RWPE2 (cell line): Measurements from ENCODE around the gene ADAMTS17.

ENCODE experiments used
- ATAC-seq: fragments of 200-7000 bp; cut with Tn5 transposase; 3 replicates; pipeline ENCODE4 v1.9.1; 2021; ENCODE audit warnings: low read depth
- DNase-seq: peaks from one replicate; pipeline ENCODE4 v3.0.0-alpha.2; 2020; ENCODE audit warnings: low spot score
- H3K27ac ChIP-seq: fragments of 450-650 bp; 2 replicates; pipeline ENCODE4 v1.5.1; 2017; ENCODE audit warnings: mild to moderate bottlenecking; ENCODE audit not compliant: poor library complexity, severe bottlenecking
- H3K27me3 ChIP-seq: fragments of 250-450 bp; sonication (Bioruptor Pico); 2 replicates; pipeline ENCODE4 v1.5.1; 2021; ENCODE audit warnings: mild to moderate bottlenecking, moderate library complexity; ENCODE audit not compliant: insufficient read depth, poor library complexity, severe bottlenecking
- H3K36me3 ChIP-seq: fragments of 250-450 bp; sonication (Bioruptor Pico); 2 replicates; pipeline ENCODE4 v1.5.1; 2020; ENCODE audit warnings: low read depth, mild to moderate bottlenecking, moderate library complexity
- H3K4me1 ChIP-seq: fragments of 250-450 bp; sonication (Bioruptor Pico); 2 replicates; pipeline ENCODE4 v1.5.1; 2021; ENCODE audit warnings: mild to moderate bottlenecking, moderate library complexity; ENCODE audit not compliant: insufficient read depth, poor library complexity, severe bottlenecking
- H3K4me3 ChIP-seq: fragments of 250-450 bp; sonication (Bioruptor Pico); 2 replicates; pipeline ENCODE4 v1.5.1; 2021; ENCODE audit warnings: mild to moderate bottlenecking, moderate library complexity; ENCODE audit not compliant: severe bottlenecking
- H3K9me3 ChIP-seq: fragments of 250-450 bp; sonication (Bioruptor Pico); 2 replicates; pipeline ENCODE4 v1.5.1; 2021; ENCODE audit warnings: mild to moderate bottlenecking, moderate library complexity; ENCODE audit not compliant: severe bottlenecking
- CTCF ChIP-seq: fragments of 450-650 bp; IDR thresholded peaks from one replicate; pipeline ENCODE4 v1.5.1; 2017; ENCODE audit warnings: mild to moderate bottlenecking, moderate library complexity; ENCODE audit not compliant: poor library complexity, severe bottlenecking

The ADAMTS17 gene

GRCh38 chr15:100112636-100113305 is 229.0 kb downstream of the ADAMTS17 start:
- Histone ChIP-seq H3K27me3 (no peaks in the 10 kb centered on the region), H3K36me3 (no peaks in the 10 kb centered on the region), H3K9me3 (no peaks in the 10 kb centered on the region), H3K4me1 (peaks cover 16% of the 10 kb centered on the region), H3K27ac (no peak overlapping the region), H3K4me3 (no peak overlapping the region)
- no peak for ATAC-seq
- DNase-seq = peak; percentile 67
- TF ChIP-seq CTCF = no peak

GRCh38 chr15:100112061-100112420 is 229.7 kb downstream of the ADAMTS17 start:
- peak overlapping the region; percentile 67 for H3K27ac ChIP-seq
- H3K4me3 ChIP-seq = no peak overlapping the region
- no peak for TF ChIP-seq CTCF
- H3K4me1 ChIP-seq = peaks cover 16% of the 10 kb centered on the region
- H3K9me3 ChIP-seq = no peaks in the 10 kb centered on the region
- ATAC-seq (no peak), DNase-seq (peak; percentile 44)
- H3K36me3 ChIP-seq = no peaks in the 10 kb centered on the region
- no peaks in the 10 kb centered on the region for H3K27me3 ChIP-seq

GRCh38 chr15:100111125-100112060 is 230.4 kb downstream of the ADAMTS17 start:
- Histone ChIP-seq H3K27me3 (no peaks in the 10 kb centered on the region), H3K27ac (peak overlapping the region; percentile 67), H3K9me3 (no peaks in the 10 kb centered on the region), H3K4me1 (peaks cover 16% of the 10 kb centered on the region), H3K4me3 (no peak overlapping the region), H3K36me3 (no peaks in the 10 kb centered on the region)
- TF ChIP-seq CTCF = peak; percentile 52
- DNase-seq (peak; percentile 84), ATAC-seq (peak; percentile 92)

GRCh38 chr15:100109486-100110035 is 232.2 kb downstream of the ADAMTS17 start:
- Histone ChIP-seq H3K4me1 (peaks cover 16% of the 10 kb centered on the region), H3K9me3 (no peaks in the 10 kb centered on the region), H3K27ac (no peak overlapping the region), H3K4me3 (no peak overlapping the region), H3K27me3 (no peaks in the 10 kb centered on the region), H3K36me3 (no peaks in the 10 kb centered on the region)
- TF ChIP-seq CTCF = no peak
- ATAC-seq = no peak
- DNase-seq = peak; percentile 59
